Measurements from ENCODE around the gene KIRREL3.

KIRREL3 gene

DNA sequence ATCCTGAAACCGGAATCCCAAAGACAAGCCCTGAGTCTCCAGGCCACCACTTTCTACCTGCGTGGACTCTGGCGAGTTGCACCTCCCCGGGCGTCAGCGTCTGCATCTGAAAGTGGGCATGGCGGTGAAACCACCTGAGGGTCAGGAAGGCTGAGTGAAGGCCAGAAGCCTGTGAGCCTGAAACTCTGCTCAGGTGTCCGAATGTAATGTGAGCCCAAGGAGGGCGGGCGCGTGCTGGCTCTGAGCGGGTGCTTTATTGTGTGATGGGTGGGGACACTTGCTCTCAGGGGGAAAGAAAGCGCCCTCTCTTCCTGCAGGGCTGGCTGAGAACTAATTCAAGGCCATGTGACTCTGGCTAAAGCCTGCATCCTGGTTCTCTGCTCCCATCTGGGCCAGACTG is 509.5 kb downstream of the KIRREL3 start:
- H3K4me2 ChIP-seq = no peak overlapping the region
- no peaks in the 10 kb centered on the region for H3K27me3 ChIP-seq (ENCODE audit: insufficient read depth, low read depth)
- H3K79me2 ChIP-seq (ENCODE audit: insufficient read depth, low read depth) = no peaks in the 10 kb centered on the region
- no peaks in the 10 kb centered on the region for H3K36me3 ChIP-seq (ENCODE audit: insufficient read depth)
- H3K9ac ChIP-seq = no peak overlapping the region
- H3K4me3 ChIP-seq (IDR thresholded peaks at IDR 0.05; ENCODE audit: insufficient read depth, low read depth, low read length) = no peak overlapping the region
- TF ChIP-seq, protein P1, sequence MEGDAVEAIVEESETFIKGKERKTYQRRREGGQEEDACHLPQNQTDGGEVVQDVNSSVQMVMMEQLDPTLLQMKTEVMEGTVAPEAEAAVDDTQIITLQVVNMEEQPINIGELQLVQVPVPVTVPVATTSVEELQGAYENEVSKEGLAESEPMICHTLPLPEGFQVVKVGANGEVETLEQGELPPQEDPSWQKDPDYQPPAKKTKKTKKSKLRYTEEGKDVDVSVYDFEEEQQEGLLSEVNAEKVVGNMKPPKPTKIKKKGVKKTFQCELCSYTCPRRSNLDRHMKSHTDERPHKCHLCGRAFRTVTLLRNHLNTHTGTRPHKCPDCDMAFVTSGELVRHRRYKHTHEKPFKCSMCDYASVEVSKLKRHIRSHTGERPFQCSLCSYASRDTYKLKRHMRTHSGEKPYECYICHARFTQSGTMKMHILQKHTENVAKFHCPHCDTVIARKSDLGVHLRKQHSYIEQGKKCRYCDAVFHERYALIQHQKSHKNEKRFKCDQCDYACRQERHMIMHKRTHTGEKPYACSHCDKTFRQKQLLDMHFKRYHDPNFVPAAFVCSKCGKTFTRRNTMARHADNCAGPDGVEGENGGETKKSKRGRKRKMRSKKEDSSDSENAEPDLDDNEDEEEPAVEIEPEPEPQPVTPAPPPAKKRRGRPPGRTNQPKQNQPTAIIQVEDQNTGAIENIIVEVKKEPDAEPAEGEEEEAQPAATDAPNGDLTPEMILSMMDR (conservative IDR thresholded peaks at IDR 0.05; ENCODE audit: low read depth, low read length) = no peak
- no peak overlapping the region for H3K27ac ChIP-seq
- no peaks in the 10 kb centered on the region for H4K20me1 ChIP-seq (ENCODE audit: insufficient read depth)
- H3K4me1 ChIP-seq (ENCODE audit: low read depth, poor library complexity, severe bottlenecking) = no peaks in the 10 kb centered on the region
- H2AFZ ChIP-seq (ENCODE audit: low read depth) = no peak overlapping the region

DNA sequence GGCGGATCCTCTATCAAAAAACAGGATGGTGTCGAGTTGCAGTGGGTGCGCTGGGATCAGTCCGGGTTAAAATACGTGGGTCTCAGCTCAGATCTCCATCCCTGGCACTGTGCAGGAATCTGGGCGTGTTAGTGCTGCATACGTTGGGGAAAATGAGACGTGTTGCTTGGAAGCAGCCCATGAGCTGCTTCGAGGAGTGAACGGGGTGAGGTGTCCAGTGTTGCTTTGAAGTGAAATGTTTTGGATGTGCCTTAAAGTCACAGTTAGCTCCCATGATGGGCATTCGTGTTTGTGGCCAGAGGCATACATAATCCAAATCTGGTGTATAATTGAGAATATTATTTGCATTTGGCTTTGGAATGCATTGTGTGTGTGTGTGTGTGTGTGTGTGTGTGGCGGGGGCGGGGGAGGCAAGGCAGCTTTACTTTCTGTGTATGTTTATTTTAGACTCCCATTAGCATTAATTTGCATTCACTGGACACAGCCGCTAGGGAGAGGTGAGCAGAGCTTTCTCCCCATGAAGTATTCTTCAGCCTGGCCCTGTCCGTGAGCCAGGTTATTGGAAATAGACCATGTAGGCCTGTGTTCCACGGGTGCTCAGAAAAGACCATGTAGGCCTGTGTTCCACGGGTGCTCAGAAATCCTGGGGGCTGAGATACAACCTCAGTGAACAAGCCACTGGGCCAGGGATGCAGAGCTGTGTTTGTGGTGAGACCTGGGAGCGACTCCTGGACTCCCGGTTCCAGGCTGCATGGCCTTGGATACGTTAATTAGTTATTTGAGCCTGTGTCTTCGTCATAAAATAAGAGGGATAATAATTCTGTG is 510.5 kb downstream of the KIRREL3 start:
- Histone ChIP-seq H4K20me1 (ENCODE audit: insufficient read depth) (no peaks in the 10 kb centered on the region), H3K27me3 (ENCODE audit: insufficient read depth, low read depth) (no peaks in the 10 kb centered on the region), H3K4me2 (no peak overlapping the region), H3K36me3 (ENCODE audit: insufficient read depth) (no peaks in the 10 kb centered on the region), H3K4me1 (ENCODE audit: low read depth, poor library complexity, severe bottlenecking) (no peaks in the 10 kb centered on the region), H3K9ac (no peak overlapping the region), H3K79me2 (ENCODE audit: insufficient read depth, low read depth) (no peaks in the 10 kb centered on the region), H3K4me3 (IDR thresholded peaks at IDR 0.05; ENCODE audit: insufficient read depth, low read depth, low read length) (no peak overlapping the region), H3K27ac (no peak overlapping the region), H2AFZ (ENCODE audit: low read depth) (no peak overlapping the region)
- TF ChIP-seq, protein P1 (conservative IDR thresholded peaks at IDR 0.05; ENCODE audit: low read depth, low read length) = no peak

DNA sequence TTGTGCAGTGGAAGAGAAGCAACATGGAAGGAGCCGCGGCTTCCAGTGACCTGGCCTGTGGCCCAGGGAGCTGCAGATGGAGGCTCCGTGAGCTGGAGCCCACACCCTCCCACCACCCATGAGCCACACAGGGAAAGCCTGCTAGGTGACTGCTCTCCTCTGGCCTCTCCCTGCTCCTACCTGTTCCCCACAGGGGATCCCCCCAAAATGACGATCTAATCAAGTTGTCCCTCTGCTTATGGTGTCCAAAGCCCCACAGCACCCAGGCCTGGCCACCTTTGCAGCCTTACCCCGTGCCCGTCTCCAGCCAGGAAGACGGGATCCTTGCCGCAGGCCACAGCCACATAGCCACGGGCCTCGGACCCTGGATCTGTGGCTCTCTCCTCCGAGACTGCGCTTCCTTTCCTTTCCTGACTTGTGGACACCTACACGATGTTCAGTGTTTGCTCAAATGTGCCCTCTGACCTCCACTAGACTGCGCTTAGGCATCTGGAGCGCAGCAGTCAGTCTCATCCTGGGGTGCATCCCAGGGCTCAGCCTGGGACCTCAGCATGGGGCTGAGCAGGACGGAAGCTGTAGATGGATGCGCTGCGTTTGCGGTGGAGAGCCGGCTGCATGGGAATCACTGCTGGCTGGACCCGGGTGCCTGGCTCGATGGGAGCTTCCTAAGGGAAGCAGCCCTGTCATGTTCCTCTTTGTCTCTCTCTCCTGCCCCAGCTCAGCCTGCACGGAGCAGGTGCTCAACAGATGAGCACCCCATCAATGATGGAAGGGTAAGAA is 511.8 kb downstream of the KIRREL3 start:
- Histone ChIP-seq H4K20me1 (ENCODE audit: insufficient read depth) (no peaks in the 10 kb centered on the region), H3K9ac (no peak overlapping the region), H3K27me3 (ENCODE audit: insufficient read depth, low read depth) (no peaks in the 10 kb centered on the region), H3K36me3 (ENCODE audit: insufficient read depth) (no peaks in the 10 kb centered on the region), H2AFZ (ENCODE audit: low read depth) (no peak overlapping the region), H3K4me1 (ENCODE audit: low read depth, poor library complexity, severe bottlenecking) (no peaks in the 10 kb centered on the region), H3K79me2 (ENCODE audit: insufficient read depth, low read depth) (no peaks in the 10 kb centered on the region), H3K4me3 (IDR thresholded peaks at IDR 0.05; ENCODE audit: insufficient read depth, low read depth, low read length) (no peak overlapping the region), H3K4me2 (no peak overlapping the region), H3K27ac (no peak overlapping the region)
- TF ChIP-seq, protein P1 (conservative IDR thresholded peaks at IDR 0.05; ENCODE audit: low read depth, low read length) = no peak

DNA sequence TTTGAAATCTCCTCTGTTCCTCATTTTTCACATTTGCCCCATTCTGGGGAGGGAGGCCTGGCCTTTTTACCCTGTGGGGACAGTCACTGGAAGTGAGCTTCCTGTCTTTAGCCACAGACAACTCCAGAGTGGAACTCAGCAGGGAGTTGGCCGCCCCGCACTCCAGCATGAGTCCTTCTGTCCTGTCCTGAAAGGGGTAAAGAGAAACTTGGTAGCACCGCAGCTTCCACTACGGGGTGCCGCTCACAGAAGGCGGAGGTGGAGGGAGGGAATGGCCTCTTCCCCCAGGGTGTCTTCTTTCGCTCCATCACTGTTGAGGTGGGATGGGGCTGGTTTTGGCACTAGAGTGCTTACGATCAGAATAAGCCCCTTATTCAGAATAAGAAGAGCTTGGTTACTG is 512.9 kb downstream of the KIRREL3 start:
- H3K27ac ChIP-seq = no peak overlapping the region
- no peak overlapping the region for H3K4me2 ChIP-seq
- TF ChIP-seq, protein P1 (conservative IDR thresholded peaks at IDR 0.05; ENCODE audit: low read depth, low read length) = no peak
- H3K4me1 ChIP-seq (ENCODE audit: low read depth, poor library complexity, severe bottlenecking) = no peaks in the 10 kb centered on the region
- H3K9ac ChIP-seq = no peak overlapping the region
- H3K27me3 ChIP-seq (ENCODE audit: insufficient read depth, low read depth) = no peaks in the 10 kb centered on the region
- H3K4me3 ChIP-seq (IDR thresholded peaks at IDR 0.05; ENCODE audit: insufficient read depth, low read depth, low read length) = no peak overlapping the region
- no peak overlapping the region for H2AFZ ChIP-seq (ENCODE audit: low read depth)
- no peaks in the 10 kb centered on the region for H4K20me1 ChIP-seq (ENCODE audit: insufficient read depth)
- no peaks in the 10 kb centered on the region for H3K79me2 ChIP-seq (ENCODE audit: insufficient read depth, low read depth)
- no peaks in the 10 kb centered on the region for H3K36me3 ChIP-seq (ENCODE audit: insufficient read depth)
